CD4-positive, alpha-beta T cell treated with Interleukin-21 for 1 hour (primary cell): ENCODE results near the gene RIC3.

ENCODE experiments used
- DNase-seq: peaks from one replicate; pipeline ENCODE4 v3.0.0-alpha.2; 2020

RIC3 gene

GRCh38 chr11:8066036-8066910 lies 102.6 kb downstream of the RIC3 start:
- DNase-seq: no peak

GRCh38 chr11:8065031-8065430 lies 103.8 kb downstream of the RIC3 start:
- DNase-seq: no peak

GRCh38 chr11:8063324-8063723 lies 105.5 kb downstream of the RIC3 start:
- no peak for DNase-seq

GRCh38 chr11:8062781-8063257 lies 106.0 kb downstream of the RIC3 start:
- DNase-seq: no peak

GRCh38 chr11:8061555-8062428 lies 107.0 kb downstream of the RIC3 start:
- DNase-seq: no peak

- no peak for DNase-seq
Measured at GRCh38 chr11:8060801-8061554, 107.8 kb downstream of the RIC3 start.

GRCh38 chr11:8060146-8060719 lies 108.6 kb downstream of the RIC3 start:
- DNase-seq: no peak

GRCh38 chr11:8059571-8060011 lies 109.2 kb downstream of the RIC3 start:
- no peak for DNase-seq

GRCh38 chr11:8059030-8059429 lies 109.8 kb downstream of the RIC3 start:
- no peak for DNase-seq

GRCh38 chr11:8058216-8058615 lies 110.6 kb downstream of the RIC3 start:
- no peak for DNase-seq

GRCh38 chr11:8056810-8057463 lies 111.9 kb downstream of the RIC3 start:
- DNase-seq: no peak
